B cell (primary cell): ENCODE measurements around the gene RASSF8.

Source experiments
- EZH2 ChIP-seq: IDR thresholded peaks from 2 replicates; pipeline ENCODE4 v1.6.1; 2012; ENCODE audit warnings: borderline replicate concordance, low read depth, mild to moderate bottlenecking, moderate library complexity, low read length; ENCODE audit not compliant: insufficient read depth, poor library complexity, severe bottlenecking
- TF ChIP-seq, protein P1 (sequence below): fragments of 200-600 bp; IDR thresholded peaks from one replicate; pipeline ENCODE4 v1.8.0; 2022; ENCODE audit warnings: antibody characterized with exemption, mild to moderate bottlenecking

DNA sequence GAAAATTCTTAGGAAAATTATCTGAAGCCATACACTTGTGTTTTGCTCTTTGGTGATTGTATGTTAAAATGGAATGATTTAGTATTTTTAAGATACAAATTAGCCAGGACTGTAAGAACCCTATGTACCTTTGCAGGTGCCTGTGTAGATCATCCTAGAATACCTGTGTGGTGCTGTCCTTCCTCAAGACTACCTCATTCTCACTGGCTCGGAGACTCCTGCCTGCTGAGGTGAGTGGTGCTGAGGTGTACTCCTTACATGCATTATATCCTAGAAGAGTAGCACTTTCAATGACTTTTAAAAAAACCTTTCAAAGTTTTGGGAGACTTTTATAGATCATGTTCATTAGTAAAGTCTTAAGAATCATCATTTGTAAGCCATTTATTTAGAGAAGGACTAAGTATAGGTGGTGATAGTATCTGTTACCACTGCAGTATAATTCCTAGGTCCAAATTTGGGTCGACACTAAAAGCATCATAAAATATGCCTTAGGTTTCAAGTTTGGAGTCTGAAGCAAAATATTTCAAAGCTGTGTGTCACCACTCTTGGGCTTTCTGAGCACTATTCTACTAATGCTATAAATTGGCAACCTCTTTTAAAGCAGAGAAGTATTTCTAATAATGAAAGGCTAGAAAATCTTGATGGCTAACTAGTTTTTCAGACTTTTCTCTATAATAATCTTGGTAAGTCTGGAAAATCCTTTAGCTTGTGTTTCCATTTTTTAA is 36.6 kb downstream of the RASSF8 start:
- TF ChIP-seq EZH2: no peak
- TF ChIP-seq, protein P1, sequence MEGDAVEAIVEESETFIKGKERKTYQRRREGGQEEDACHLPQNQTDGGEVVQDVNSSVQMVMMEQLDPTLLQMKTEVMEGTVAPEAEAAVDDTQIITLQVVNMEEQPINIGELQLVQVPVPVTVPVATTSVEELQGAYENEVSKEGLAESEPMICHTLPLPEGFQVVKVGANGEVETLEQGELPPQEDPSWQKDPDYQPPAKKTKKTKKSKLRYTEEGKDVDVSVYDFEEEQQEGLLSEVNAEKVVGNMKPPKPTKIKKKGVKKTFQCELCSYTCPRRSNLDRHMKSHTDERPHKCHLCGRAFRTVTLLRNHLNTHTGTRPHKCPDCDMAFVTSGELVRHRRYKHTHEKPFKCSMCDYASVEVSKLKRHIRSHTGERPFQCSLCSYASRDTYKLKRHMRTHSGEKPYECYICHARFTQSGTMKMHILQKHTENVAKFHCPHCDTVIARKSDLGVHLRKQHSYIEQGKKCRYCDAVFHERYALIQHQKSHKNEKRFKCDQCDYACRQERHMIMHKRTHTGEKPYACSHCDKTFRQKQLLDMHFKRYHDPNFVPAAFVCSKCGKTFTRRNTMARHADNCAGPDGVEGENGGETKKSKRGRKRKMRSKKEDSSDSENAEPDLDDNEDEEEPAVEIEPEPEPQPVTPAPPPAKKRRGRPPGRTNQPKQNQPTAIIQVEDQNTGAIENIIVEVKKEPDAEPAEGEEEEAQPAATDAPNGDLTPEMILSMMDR: no peak
